Activated T-helper 1 cell treated with anti-CD3 and anti-CD28 coated beads, Interleukin-12 subunit alpha, Interleukin-12 subunit beta, Interleukin-2, Interleukin-4 antibody, amounts not matched to agents 30 ng/mL and 10 ng/mL and 1 ng/mL, durations not matched to agents 14 hours and 24 hours and 36 hours (primary cell): ENCODE results near the gene FNBP1L. TPM values are rescaled to one million over a fixed set of nuclear protein-coding genes. Genes with fewer than 3 reads are reported as not detected.
"Not testable (repeated sequence)": the region's sequence is repeated elsewhere in the genome, so short reads cannot be mapped to it uniquely, and the experiment has no call there.

ENCODE experiments used
- DNase-seq: peaks from one replicate; pipeline ENCODE4 v3.0.0; 2021; ENCODE audit warnings: low spot score
- H3K27ac Mint-ChIP-seq: one replicate; pipeline ENCODE4 v1.8.0; 2021; ENCODE audit warnings: mild to moderate bottlenecking, mixed read lengths
- H3K27me3 Mint-ChIP-seq: one replicate; pipeline ENCODE4 v1.8.0; 2022; ENCODE audit warnings: mild to moderate bottlenecking, moderate library complexity, mixed read lengths; ENCODE audit not compliant: insufficient read depth
- H3K36me3 Mint-ChIP-seq: one replicate; pipeline ENCODE4 v1.8.0; 2021; ENCODE audit warnings: low read depth, mixed read lengths
- H3K4me1 Mint-ChIP-seq: one replicate; pipeline ENCODE4 v1.8.0; 2021; ENCODE audit warnings: low read depth, mixed read lengths
- H3K4me3 Mint-ChIP-seq: one replicate; pipeline ENCODE4 v1.8.0; 2021; ENCODE audit warnings: mild to moderate bottlenecking, moderate library complexity, mixed read lengths
- H3K9me3 Mint-ChIP-seq: one replicate; pipeline ENCODE4 v1.8.0; 2021; ENCODE audit warnings: mixed read lengths
- intact Hi-C: fragments of 100-400 bp; cut with micrococcal nuclease; formaldehyde crosslinking; loops from one replicate; pipeline ENCODE4 v1.15.1; 2024
- total RNA-seq: library from RNA; stranded (reverse); gene quantifications from 2 replicates; pipeline ENCODE4 v1.2.3, GENCODE V29; 2022

Gene FNBP1L
- total RNA-seq, 1 donor from 2014 or later, result 0.16 TPM

- no peak for DNase-seq
- intact Hi-C loops, result loop anchor here (5.0 kb wide), 1 partner anchor 158 kb away; no protein-coding TSS in a partner anchor
- Mint-ChIP-seq H3K27ac (no peak overlapping the region), H3K27me3 (peaks cover 71% of the 10 kb centered on the region), H3K36me3 (no peaks in the 10 kb centered on the region), H3K9me3 (no peaks in the 10 kb centered on the region), H3K4me3 (peak overlapping the region; percentile 86), H3K4me1 (peaks cover 18% of the 10 kb centered on the region)
Measured at GRCh38 chr1:93448983-93449804, 1.3 kb downstream of the FNBP1L start.

DNA sequence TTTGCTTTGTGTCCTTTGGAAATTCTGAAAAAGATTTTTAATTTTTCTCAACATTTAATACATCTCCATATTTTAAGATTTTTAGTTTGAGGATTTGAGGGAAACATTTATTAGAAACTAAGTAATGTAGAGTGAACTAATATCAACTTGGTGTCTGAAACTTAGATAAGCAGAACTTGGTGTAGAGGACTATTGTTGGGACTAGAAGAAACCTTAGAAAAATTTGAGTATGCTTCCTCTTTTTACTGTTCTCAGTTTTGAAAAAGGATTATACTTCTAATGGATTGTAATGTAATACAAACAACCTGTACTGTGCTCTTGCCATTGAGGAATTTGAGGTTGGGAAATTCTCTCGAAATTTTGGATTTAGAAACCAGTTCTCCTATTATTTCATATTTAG is 2.4 kb downstream of the FNBP1L start:
- intact Hi-C loops, result no loop called here
- Mint-ChIP-seq H3K9me3 (no peaks in the 10 kb centered on the region), H3K4me1 (peaks cover 18% of the 10 kb centered on the region), H3K27ac (no peak overlapping the region), H3K27me3 (peaks cover 70% of the 10 kb centered on the region), H3K4me3 (no peak overlapping the region), H3K36me3 (no peaks in the 10 kb centered on the region)
- no peak for DNase-seq

DNA sequence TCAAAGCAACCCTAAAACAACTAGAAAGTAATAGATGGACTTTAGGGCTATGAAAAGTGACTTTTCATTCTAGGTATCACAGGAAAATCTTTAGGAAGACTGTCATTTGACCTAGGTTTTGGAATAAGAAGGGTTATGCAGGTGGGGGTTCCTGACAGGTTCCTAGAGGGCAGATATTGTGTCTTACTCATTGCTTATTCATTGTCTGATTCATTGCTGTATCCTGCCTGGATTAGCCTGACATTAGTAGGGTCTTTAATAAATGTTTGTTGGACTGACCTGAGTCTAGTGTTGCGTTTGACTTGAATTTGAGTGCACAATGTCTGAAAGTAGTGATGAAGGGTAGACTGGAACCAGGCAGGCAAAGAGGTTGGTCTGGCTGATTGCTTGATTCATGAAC is 6.0 kb downstream of the FNBP1L start:
- H3K4me3 Mint-ChIP-seq, result no peak overlapping the region
- DNase-seq, result no peak
- intact Hi-C loops, result no loop called here
- H3K27me3 Mint-ChIP-seq, result peaks cover 43% of the 10 kb centered on the region
- peaks cover 6% of the 10 kb centered on the region for H3K4me1 Mint-ChIP-seq
- no peaks in the 10 kb centered on the region for H3K36me3 Mint-ChIP-seq
- no peak overlapping the region for H3K27ac Mint-ChIP-seq
- H3K9me3 Mint-ChIP-seq, result no peaks in the 10 kb centered on the region

DNA sequence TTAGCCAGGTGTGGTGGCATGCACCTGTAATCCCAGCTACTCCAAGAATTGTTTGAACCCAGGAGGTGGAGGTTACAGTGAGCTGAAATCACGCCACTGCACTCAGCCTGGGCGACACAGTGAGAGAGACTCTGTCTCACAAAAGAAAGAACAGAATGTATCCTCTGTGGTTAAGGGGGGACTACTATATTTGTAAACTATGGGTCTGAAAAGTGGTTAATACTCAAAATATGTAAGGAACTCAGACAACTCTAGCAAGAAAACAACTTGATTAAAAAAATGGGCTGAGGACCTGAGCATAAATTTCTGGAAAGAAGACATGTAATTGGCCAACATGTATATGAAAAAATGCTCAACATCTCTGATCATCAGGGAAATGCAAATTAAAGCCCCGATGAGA is 11.2 kb downstream of the FNBP1L start:
- Mint-ChIP-seq H3K9me3 (no peaks in the 10 kb centered on the region), H3K4me3 (no peak overlapping the region), H3K27ac (no peak overlapping the region), H3K4me1 (no peaks in the 10 kb centered on the region), H3K36me3 (no peaks in the 10 kb centered on the region), H3K27me3 (peaks cover under 1% of the 10 kb centered on the region)
- DNase-seq, result no peak
- intact Hi-C loops, result no loop called here

GRCh38 chr1:93461236-93461635 is 13.3 kb downstream of the FNBP1L start:
- Mint-ChIP-seq H3K9me3 (peaks cover 6% of the 10 kb centered on the region), H3K4me1 (no peaks in the 10 kb centered on the region), H3K27me3 (peaks cover 3% of the 10 kb centered on the region), H3K4me3 (no peak overlapping the region), H3K27ac (no peak overlapping the region), H3K36me3 (no peaks in the 10 kb centered on the region)
- no peak for DNase-seq
- intact Hi-C loops, result no loop called here

GRCh38 chr1:93463960-93464359 is 16.0 kb downstream of the FNBP1L start:
- no peak overlapping the region for H3K4me3 Mint-ChIP-seq
- no peaks in the 10 kb centered on the region for H3K4me1 Mint-ChIP-seq
- no peak overlapping the region for H3K27ac Mint-ChIP-seq
- H3K9me3 Mint-ChIP-seq, result peaks cover 8% of the 10 kb centered on the region
- DNase-seq, result no peak
- H3K36me3 Mint-ChIP-seq, result no peaks in the 10 kb centered on the region
- intact Hi-C loops, result no loop called here
- H3K27me3 Mint-ChIP-seq, result peaks cover 3% of the 10 kb centered on the region

GRCh38 chr1:93465371-93466082 is 17.6 kb downstream of the FNBP1L start:
- H3K9me3 Mint-ChIP-seq, DNase-seq, H3K27me3 Mint-ChIP-seq, H3K36me3 Mint-ChIP-seq, H3K4me3 Mint-ChIP-seq, H3K4me1 Mint-ChIP-seq, H3K27ac Mint-ChIP-seq, intact Hi-C loops: not testable (repeated sequence)

DNA sequence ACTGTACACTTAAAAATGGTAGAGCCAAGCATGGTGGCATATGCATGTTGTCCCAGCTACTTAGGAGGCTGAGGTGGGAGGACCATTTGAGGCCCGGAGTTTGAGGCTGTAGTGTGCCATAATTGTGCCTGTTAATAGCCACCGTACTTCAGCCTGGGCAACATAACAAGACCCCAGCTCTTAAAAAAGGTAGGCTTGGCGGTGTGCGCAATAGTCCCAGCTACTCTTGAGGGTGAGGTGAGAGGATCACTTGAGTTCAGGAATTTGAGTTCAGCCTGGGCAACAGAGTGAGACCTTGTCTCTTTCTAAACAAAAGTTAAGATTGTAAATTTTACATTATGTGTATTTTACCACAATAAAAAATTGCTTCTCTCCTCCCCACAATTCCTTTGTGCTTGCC is 19.7 kb downstream of the FNBP1L start:
- no peaks in the 10 kb centered on the region for H3K36me3 Mint-ChIP-seq
- no peak overlapping the region for H3K4me3 Mint-ChIP-seq
- intact Hi-C loops, result no loop called here
- H3K4me1 Mint-ChIP-seq, result no peaks in the 10 kb centered on the region
- no peak for DNase-seq
- H3K27ac Mint-ChIP-seq, result no peak overlapping the region
- peaks cover 3% of the 10 kb centered on the region for H3K27me3 Mint-ChIP-seq
- peaks cover 8% of the 10 kb centered on the region for H3K9me3 Mint-ChIP-seq

GRCh38 chr1:93468662-93469061 is 20.7 kb downstream of the FNBP1L start:
- no peak overlapping the region for H3K4me3 Mint-ChIP-seq
- no peak for DNase-seq
- H3K4me1 Mint-ChIP-seq, result no peaks in the 10 kb centered on the region
- peaks cover 8% of the 10 kb centered on the region for H3K9me3 Mint-ChIP-seq
- H3K36me3 Mint-ChIP-seq, result no peaks in the 10 kb centered on the region
- no peak overlapping the region for H3K27ac Mint-ChIP-seq
- intact Hi-C loops, result no loop called here
- H3K27me3 Mint-ChIP-seq, result peaks cover 3% of the 10 kb centered on the region

- H3K27ac Mint-ChIP-seq, intact Hi-C loops, H3K4me1 Mint-ChIP-seq, H3K27me3 Mint-ChIP-seq, H3K9me3 Mint-ChIP-seq, DNase-seq, H3K36me3 Mint-ChIP-seq, H3K4me3 Mint-ChIP-seq: not testable (repeated sequence)
Measured at GRCh38 chr1:93469223-93469622, 21.3 kb downstream of the FNBP1L start.

- no peak overlapping the region for H3K4me3 Mint-ChIP-seq
- no peaks in the 10 kb centered on the region for H3K27me3 Mint-ChIP-seq
- intact Hi-C loops, result no loop called here
- no peaks in the 10 kb centered on the region for H3K36me3 Mint-ChIP-seq
- H3K4me1 Mint-ChIP-seq, result no peaks in the 10 kb centered on the region
- DNase-seq, result no peak
- H3K27ac Mint-ChIP-seq, result no peak overlapping the region
- H3K9me3 Mint-ChIP-seq, result peaks cover 1% of the 10 kb centered on the region
Measured at GRCh38 chr1:93471284-93471683, 23.4 kb downstream of the FNBP1L start.

- Mint-ChIP-seq H3K36me3 (no peaks in the 10 kb centered on the region), H3K4me1 (no peaks in the 10 kb centered on the region), H3K9me3 (no peaks in the 10 kb centered on the region), H3K4me3 (no peak overlapping the region), H3K27ac (no peak overlapping the region), H3K27me3 (no peaks in the 10 kb centered on the region)
- DNase-seq, result no peak
- intact Hi-C loops, result no loop called here
Measured at GRCh38 chr1:93471911-93472310, 24.0 kb downstream of the FNBP1L start.

- Mint-ChIP-seq H3K36me3 (no peaks in the 10 kb centered on the region), H3K27ac (no peak overlapping the region), H3K9me3 (peaks cover 14% of the 10 kb centered on the region), H3K4me1 (no peaks in the 10 kb centered on the region), H3K4me3 (no peak overlapping the region), H3K27me3 (no peaks in the 10 kb centered on the region)
- intact Hi-C loops, result no loop called here
- no peak for DNase-seq
Measured at GRCh38 chr1:93474321-93474720, 26.4 kb downstream of the FNBP1L start.
